Measurements from ENCODE around the gene POP7.

GRCh38 chr7:100680576-100681271 lies 25.2 kb upstream of the POP7 start:
- no peak for TF ChIP-seq EP300 (IDR thresholded peaks at IDR 0.05)
- no peak for TF ChIP-seq CTCF (IDR thresholded peaks at IDR 0.05)
- no peak for TF ChIP-seq POLR2A (IDR thresholded peaks at IDR 0.05)
